Right atrium auricular region (tissue), 2 donors: ENCODE data around the gene NPAS3. TPM values are rescaled to one million over a fixed set of nuclear protein-coding genes. Genes with fewer than 3 reads are reported as not detected.

Experiments
- DNase-seq: peaks from one replicate; pipeline ENCODE4 v3.0.0-alpha.2; 2019; ENCODE audit warnings: low spot score
- H3K27ac ChIP-seq, 2 donors: fragments of 200-600 bp; sonication (generic); 1 replicate in 1 of 2; 2 replicates in 1 of 2; pipeline ENCODE4 v1.5.1; 2016 to 2019
- H3K27me3 ChIP-seq, 2 donors: fragments of 200-600 bp; sonication (generic); one replicate each; pipeline versions ENCODE4 v1.5.1 to v1.6.0; 2017 to 2019
- H3K36me3 ChIP-seq: fragments of 200-600 bp; sonication (generic); one replicate; pipeline ENCODE4 v1.5.1; 2016
- H3K4me1 ChIP-seq, 2 donors: fragments of 200-600 bp; sonication (generic); one replicate each; pipeline versions ENCODE4 v1.5.1 to v1.6.0; 2017 to 2019
- H3K4me3 ChIP-seq, 2 donors: fragments of 200-600 bp; sonication (generic); 1 replicate in 1 of 2; 2 replicates in 1 of 2; pipeline ENCODE4 v1.5.1; 2017 to 2019; ENCODE audit warnings: mild to moderate bottlenecking in 1 of 2, moderate library complexity in 1 of 2
- H3K9me3 ChIP-seq, 2 donors: fragments of 200-600 bp; sonication (generic); one replicate each; pipeline ENCODE4 v1.5.1; 2019
- total RNA-seq, 2 donors: library from RNA; depleted of rRNA; stranded (reverse); fragments of >200 nt; gene quantifications; one replicate each; pipeline ENCODE4 v1.1.0, GENCODE V29; 2016
- TF ChIP-seq, protein P1 (sequence below), 2 donors: fragments of 200-600 bp; sonication (generic); IDR thresholded peaks; one replicate each; pipeline ENCODE4 v1.5.1; 2019; ENCODE audit warnings: antibody characterized with exemption in 2 of 2

Gene NPAS3
- total RNA-seq, 2 donors from 2014 or later, result 0.67 to 1.3 TPM

- no peaks in the 10 kb centered on the region for H3K4me1 ChIP-seq
- H3K36me3 ChIP-seq, result no peaks in the 10 kb centered on the region
- no peak overlapping the region for H3K27ac ChIP-seq
- no peaks in the 10 kb centered on the region for H3K9me3 ChIP-seq
- DNase-seq, result no peak
- H3K4me3 ChIP-seq, result no peak overlapping the region
- TF ChIP-seq, protein P1, sequence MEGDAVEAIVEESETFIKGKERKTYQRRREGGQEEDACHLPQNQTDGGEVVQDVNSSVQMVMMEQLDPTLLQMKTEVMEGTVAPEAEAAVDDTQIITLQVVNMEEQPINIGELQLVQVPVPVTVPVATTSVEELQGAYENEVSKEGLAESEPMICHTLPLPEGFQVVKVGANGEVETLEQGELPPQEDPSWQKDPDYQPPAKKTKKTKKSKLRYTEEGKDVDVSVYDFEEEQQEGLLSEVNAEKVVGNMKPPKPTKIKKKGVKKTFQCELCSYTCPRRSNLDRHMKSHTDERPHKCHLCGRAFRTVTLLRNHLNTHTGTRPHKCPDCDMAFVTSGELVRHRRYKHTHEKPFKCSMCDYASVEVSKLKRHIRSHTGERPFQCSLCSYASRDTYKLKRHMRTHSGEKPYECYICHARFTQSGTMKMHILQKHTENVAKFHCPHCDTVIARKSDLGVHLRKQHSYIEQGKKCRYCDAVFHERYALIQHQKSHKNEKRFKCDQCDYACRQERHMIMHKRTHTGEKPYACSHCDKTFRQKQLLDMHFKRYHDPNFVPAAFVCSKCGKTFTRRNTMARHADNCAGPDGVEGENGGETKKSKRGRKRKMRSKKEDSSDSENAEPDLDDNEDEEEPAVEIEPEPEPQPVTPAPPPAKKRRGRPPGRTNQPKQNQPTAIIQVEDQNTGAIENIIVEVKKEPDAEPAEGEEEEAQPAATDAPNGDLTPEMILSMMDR (IDR thresholded peaks at IDR 0.05), result no peak
- H3K27me3 ChIP-seq, result no peaks in the 10 kb centered on the region
These were observed 248.0 kb downstream of the NPAS3 start for GRCh38 chr14:33186656-33187055.

DNA sequence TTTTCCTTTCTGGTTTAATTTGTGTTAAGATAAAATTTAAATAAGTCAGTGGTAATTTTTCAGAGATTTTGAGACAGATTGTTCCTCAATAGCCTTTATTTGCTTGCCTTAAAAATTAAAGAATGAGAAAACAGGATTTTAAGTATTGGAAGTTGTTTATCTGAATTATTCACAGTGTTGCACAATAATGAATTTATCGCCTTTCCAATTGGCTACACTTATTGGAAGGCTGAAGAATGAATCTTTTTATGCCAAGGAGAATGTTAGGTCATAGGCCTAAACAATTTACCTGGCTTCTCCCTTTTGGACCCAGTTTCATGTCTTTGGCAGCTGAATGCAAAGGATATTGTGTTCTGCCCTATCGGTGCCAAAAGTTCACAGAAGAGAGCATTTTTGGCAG lies 250.2 kb downstream of the NPAS3 start:
- Histone ChIP-seq H3K9me3 (no peaks in the 10 kb centered on the region), H3K27ac (no peak overlapping the region), H3K36me3 (no peaks in the 10 kb centered on the region), H3K4me3 (no peak overlapping the region), H3K4me1 (no peaks in the 10 kb centered on the region), H3K27me3 (no peaks in the 10 kb centered on the region)
- no peak for DNase-seq
- TF ChIP-seq, protein P1 (IDR thresholded peaks at IDR 0.05), result no peak

DNA sequence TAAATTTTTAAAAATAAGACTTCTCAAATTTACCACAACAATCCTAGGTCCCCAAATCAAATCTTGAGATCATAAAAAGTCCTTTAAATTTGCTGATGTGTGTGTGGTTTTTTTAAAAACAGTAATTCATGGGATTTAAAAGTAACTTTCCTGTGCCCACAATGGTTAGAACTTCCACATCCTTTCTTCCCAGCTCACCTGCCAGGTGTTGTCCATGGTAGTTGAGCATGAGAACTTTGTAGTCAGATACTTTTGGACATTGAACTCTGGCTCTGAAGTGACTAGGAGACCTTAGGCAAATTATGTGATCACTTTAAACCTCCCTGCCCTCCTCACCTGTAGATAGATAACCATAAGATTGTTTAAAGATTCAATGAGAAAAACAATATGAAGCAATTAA lies 253.2 kb downstream of the NPAS3 start:
- TF ChIP-seq, protein P1 (IDR thresholded peaks at IDR 0.05), result no peak
- Histone ChIP-seq H3K4me1 (no peaks in the 10 kb centered on the region), H3K9me3 (no peaks in the 10 kb centered on the region), H3K4me3 (no peak overlapping the region), H3K27ac (no peak overlapping the region), H3K27me3 (no peaks in the 10 kb centered on the region), H3K36me3 (no peaks in the 10 kb centered on the region)
- no peak for DNase-seq

DNA sequence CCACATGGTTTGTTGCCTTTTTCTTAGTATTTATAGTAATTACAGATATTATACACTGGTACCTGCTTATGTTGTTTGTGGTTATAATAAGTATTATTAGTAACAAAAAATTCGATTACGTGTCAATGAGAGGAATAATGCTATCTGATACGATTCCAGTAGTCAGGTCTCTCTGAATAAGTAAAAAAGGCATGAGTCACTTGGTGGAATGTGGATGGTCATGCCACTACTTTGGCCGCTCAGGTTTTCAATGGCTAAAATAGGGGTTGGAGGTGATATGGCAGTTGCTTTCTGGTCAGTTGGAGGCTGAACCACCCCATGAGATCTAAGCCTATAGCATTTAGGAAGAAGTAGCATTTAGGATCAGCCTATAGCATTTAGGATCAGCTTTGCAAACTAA lies 255.9 kb downstream of the NPAS3 start:
- TF ChIP-seq, protein P1 (IDR thresholded peaks at IDR 0.05), result no peak
- no peaks in the 10 kb centered on the region for H3K9me3 ChIP-seq
- no peaks in the 10 kb centered on the region for H3K4me1 ChIP-seq
- no peak for DNase-seq
- no peaks in the 10 kb centered on the region for H3K27me3 ChIP-seq
- no peaks in the 10 kb centered on the region for H3K36me3 ChIP-seq
- no peak overlapping the region for H3K27ac ChIP-seq
- no peak overlapping the region for H3K4me3 ChIP-seq

GRCh38 chr14:33198684-33199083 lies 260.0 kb downstream of the NPAS3 start:
- H3K27me3 ChIP-seq, result no peaks in the 10 kb centered on the region
- no peak for DNase-seq

DNA sequence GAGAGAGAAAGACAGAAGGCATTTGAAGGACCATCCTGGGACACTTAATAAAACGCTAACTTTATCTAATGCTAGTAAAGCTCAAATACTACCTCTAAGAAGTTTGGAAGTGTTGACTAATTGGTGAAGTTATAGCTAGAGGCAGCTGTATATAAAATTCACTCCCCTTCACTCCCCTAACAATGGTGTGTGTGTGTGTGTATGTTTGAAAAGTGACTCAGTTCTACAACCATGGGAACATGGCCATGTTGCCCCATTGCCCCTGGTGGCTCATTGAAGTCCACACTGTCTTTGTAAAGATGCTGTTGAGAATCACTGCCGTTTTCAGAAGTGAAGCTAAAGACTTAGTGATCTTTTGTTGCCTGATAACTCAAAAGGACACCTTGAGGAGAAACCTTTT lies 262.4 kb downstream of the NPAS3 start:
- H3K9me3 ChIP-seq, result no peaks in the 10 kb centered on the region
- no peaks in the 10 kb centered on the region for H3K27me3 ChIP-seq
- no peak for DNase-seq
- TF ChIP-seq, protein P1 (IDR thresholded peaks at IDR 0.05), result no peak
- H3K27ac ChIP-seq, result no peak overlapping the region
- H3K4me3 ChIP-seq, result no peak overlapping the region
- no peaks in the 10 kb centered on the region for H3K36me3 ChIP-seq
- H3K4me1 ChIP-seq, result no peaks in the 10 kb centered on the region

More at GRCh38 chr14:33198684-33199083, 260.0 kb downstream of the NPAS3 start:
- H3K27ac ChIP-seq, result no peak overlapping the region
- TF ChIP-seq, protein P1 (IDR thresholded peaks at IDR 0.05), result no peak
- no peaks in the 10 kb centered on the region for H3K9me3 ChIP-seq
- H3K36me3 ChIP-seq, result no peaks in the 10 kb centered on the region
- H3K4me1 ChIP-seq, result no peaks in the 10 kb centered on the region
- H3K4me3 ChIP-seq, result no peak overlapping the region
